Esophagus (tissue), 2 donors: ENCODE results near the gene C9orf85. TPM values are rescaled to one million over a fixed set of nuclear protein-coding genes. Genes with fewer than 3 reads are reported as not detected.
A peak's percentile ranks its signal among the peaks of the same experiment; 100 is the strongest.

Source experiments
- H3K27ac ChIP-seq, 2 donors: one replicate each; pipeline ENCODE4 v1.5.1; 2013; ENCODE audit warnings: low read depth in 2 of 2, mild to moderate bottlenecking in 2 of 2, inconsistent platforms in 1 of 2, low read length in 1 of 2, moderate library complexity in 1 of 2
- H3K27me3 ChIP-seq, 2 donors: one replicate each; pipeline ENCODE4 v1.6.1; 2013; ENCODE audit warnings: low read length in 2 of 2, control low read depth in 1 of 2, mild to moderate bottlenecking in 1 of 2; ENCODE audit not compliant: insufficient read depth in 2 of 2, control insufficient read depth in 1 of 2
- H3K36me3 ChIP-seq, 2 donors: one replicate each; pipeline ENCODE4 v1.6.1; 2013; ENCODE audit warnings: low read length in 1 of 2; ENCODE audit not compliant: control insufficient read depth in 2 of 2, insufficient read depth in 2 of 2
- H3K4me1 ChIP-seq, 2 donors: one replicate each; pipeline ENCODE4 v1.6.1; 2013; ENCODE audit warnings: low read length in 1 of 2; ENCODE audit not compliant: control insufficient read depth in 2 of 2, insufficient read depth in 2 of 2
- H3K4me3 ChIP-seq, 2 donors: one replicate each; pipeline ENCODE4 v1.5.1; 2013; ENCODE audit warnings: low read length in 2 of 2, mild to moderate bottlenecking in 2 of 2, low read depth in 1 of 2, moderate library complexity in 1 of 2
- H3K9me3 ChIP-seq, 2 donors: one replicate each; pipeline ENCODE4 v1.6.1; 2013; ENCODE audit warnings: mild to moderate bottlenecking in 2 of 2, low read depth in 1 of 2, low read length in 1 of 2, moderate library complexity in 1 of 2; ENCODE audit not compliant: control insufficient read depth in 2 of 2, insufficient read depth in 1 of 2
- WGBS, 2 donors: extraction: QIAGEN DNeasy Blood & Tissue Kit; methylation state at CpG; one replicate each; pipeline ENCODE4 v1.1.7; 2013; 5-methylcytosine and 5-hydroxymethylcytosine counted together
- polyA plus RNA-seq, 2 donors: library from polyadenylated mRNA; stranded (reverse); fragments of 200-250 nt; gene quantifications; one replicate each; pipeline ENCODE4 v1.2.3, GENCODE V29; 2013
- donor health status: healthy with polysubstance abuse.
- donor health status: Bipolar disorder and iron deficiency.

The C9orf85 gene
- polyA plus RNA-seq, 2 donors = 10.3 to 11.2 TPM

DNA sequence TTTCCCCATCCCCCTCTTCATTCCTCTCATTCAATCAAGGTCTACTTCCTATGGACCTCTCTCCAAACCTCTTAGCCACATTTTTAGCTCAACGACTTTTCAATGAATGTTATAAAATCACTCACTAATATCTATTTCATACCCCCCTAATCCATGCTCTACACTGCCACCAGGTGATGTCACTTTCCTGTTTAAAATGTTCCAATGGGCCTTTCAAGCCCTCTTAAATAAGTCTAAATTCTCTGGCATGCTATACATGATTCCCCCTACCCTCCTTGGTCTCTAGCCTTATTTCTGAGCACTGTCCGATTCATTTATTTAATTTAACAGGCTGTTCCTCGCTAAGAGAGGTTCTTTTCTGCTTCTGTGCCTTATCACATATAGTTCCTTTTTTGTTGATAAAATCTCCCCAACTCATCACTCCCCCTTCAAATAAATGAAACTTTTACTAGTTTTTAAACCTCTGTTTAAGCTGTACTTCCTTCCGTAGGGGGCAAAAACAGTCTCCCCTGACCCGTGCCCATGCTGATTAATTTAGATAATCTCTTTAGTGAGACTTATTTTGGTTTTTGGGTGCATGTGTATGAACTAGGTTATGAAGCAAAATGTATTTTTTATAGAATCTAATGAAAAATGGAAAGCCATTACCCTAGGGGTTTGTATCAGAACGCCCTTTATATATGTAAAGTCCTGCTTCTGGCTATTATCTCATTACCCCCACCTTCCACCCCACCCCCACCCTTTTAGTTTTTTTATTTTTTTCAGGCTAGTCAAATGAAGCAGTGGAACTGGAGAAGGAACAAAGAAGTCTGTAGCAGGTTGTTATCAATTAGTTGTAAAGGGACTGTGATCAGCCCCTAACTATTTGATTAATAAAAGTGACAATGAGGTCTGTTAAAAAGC lies 9.5 kb upstream of the C9orf85 start:
- no peaks in the 10 kb centered on the region for H3K4me1 ChIP-seq

GRCh38 chr9:71904076-71904475 lies 7.4 kb upstream of the C9orf85 start:
- Histone ChIP-seq H3K27ac (no peak overlapping the region), H3K9me3 (no peaks in the 10 kb centered on the region), H3K36me3 (no peaks in the 10 kb centered on the region), H3K27me3 (no peaks in the 10 kb centered on the region), H3K4me3 (no peak overlapping the region), H3K4me1 (no peaks in the 10 kb centered on the region)
- 43 to 56% methylated on average over 2 of the region's 2 CpGs for WGBS, 2 donors

More for the DNA sequence above, 9.5 kb upstream of the C9orf85 start:
- Histone ChIP-seq H3K27me3 (no peaks in the 10 kb centered on the region), H3K9me3 (no peaks in the 10 kb centered on the region), H3K36me3 (no peaks in the 10 kb centered on the region), H3K4me3 (no peak overlapping the region), H3K27ac (no peak overlapping the region)
- WGBS, 2 donors = 60 to 61% methylated on average over 6 of the region's 6 CpGs

DNA sequence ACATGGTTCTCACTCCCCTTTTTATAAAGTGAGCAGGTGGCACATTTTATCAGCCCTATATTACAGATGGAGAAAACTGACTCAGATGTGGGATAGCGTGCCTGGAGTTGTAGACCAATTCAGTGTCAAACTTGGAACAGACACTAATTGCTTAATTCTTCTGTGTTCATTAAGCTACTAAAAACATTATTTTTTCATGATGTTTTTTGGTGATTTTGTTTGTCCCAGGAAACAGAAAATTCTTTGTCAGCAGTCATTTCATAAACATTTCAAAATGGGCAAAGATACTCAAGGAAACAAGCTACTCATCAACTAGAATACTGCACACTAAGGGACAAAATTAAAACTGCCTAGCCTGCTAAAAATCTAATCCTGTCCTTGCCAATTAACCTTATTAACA lies 2.6 kb upstream of the C9orf85 start:
- H3K27ac ChIP-seq = no peak overlapping the region
- H3K4me3 ChIP-seq = peak overlapping the region in 1 of 2 donors; percentile 91
- H3K27me3 ChIP-seq = no peaks in the 10 kb centered on the region
- H3K4me1 ChIP-seq = peaks cover 4% of the 10 kb centered on the region in 2 donors
- WGBS, 2 donors = 44 to 62% methylated on average over 1 of the region's 1 CpG
- no peaks in the 10 kb centered on the region for H3K36me3 ChIP-seq
- no peaks in the 10 kb centered on the region for H3K9me3 ChIP-seq

GRCh38 chr9:71909887-71910649 lies 1.4 kb upstream of the C9orf85 start:
- H3K9me3 ChIP-seq = no peaks in the 10 kb centered on the region
- peak overlapping the region; percentile 88 to 99 for H3K27ac ChIP-seq
- 1% methylated on average over 46 to 47 of the region's 47 CpGs for WGBS, 2 donors
- no peaks in the 10 kb centered on the region for H3K36me3 ChIP-seq
- no peaks in the 10 kb centered on the region for H3K27me3 ChIP-seq
- H3K4me1 ChIP-seq = peaks cover 4% of the 10 kb centered on the region in 2 donors
- H3K4me3 ChIP-seq = peak overlapping the region; percentile 91 to 97

DNA sequence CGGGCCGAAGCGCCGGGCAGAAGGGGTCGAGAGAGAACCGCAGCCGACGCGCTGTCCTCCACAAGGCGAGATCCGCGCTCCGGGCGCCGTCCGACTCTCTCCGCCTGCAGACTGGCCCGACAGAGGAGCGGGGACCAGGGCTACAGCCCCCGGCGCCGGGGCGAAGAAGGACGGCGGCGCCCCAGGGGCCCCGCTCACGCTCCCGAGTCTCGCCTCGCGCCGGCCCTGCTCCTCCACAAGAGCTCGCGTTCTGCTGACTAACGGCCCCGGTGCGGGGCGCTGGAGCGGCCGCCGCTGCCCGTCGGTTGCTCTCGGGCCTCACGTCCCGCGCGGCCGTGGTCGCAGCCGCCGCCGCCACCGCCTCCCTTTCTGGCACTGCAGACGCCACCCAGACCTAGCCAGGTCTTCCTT lies 784 bp upstream of the C9orf85 start:
- H3K27ac ChIP-seq = peak overlapping the region; percentile 88 to 99
- H3K36me3 ChIP-seq = no peaks in the 10 kb centered on the region
- peak overlapping the region; percentile 91 to 97 for H3K4me3 ChIP-seq
- H3K4me1 ChIP-seq = peaks cover 4% of the 10 kb centered on the region in 2 donors
- 0 to 1% methylated on average over 50 to 56 of the region's 56 CpGs for WGBS, 2 donors
- no peaks in the 10 kb centered on the region for H3K9me3 ChIP-seq
- H3K27me3 ChIP-seq = no peaks in the 10 kb centered on the region

DNA sequence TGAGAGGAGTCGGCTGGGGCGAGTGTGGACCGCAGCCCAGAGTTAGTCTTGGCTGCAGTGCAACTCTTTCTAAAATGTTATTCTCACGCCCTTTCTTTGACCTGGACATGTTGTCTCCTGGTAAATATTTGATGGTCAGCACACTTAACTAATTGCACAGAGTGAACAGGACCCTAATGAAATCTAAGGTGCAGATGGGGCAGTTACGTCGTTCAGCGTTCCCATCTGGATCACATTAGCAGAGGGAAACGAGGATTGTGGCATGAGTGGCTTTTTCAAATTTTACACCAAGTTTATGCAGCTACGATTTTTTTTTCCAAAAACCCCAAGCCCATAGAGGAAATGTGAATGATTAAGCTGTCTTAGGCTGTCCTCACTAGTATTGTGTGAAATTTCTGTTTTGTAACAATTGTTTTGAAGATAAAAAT lies 483 bp downstream of the C9orf85 start:
- H3K36me3 ChIP-seq = no peaks in the 10 kb centered on the region
- H3K27me3 ChIP-seq = no peaks in the 10 kb centered on the region
- peak overlapping the region; percentile 94 to 96 for H3K27ac ChIP-seq
- H3K9me3 ChIP-seq = no peaks in the 10 kb centered on the region
- H3K4me1 ChIP-seq = peaks cover 4% of the 10 kb centered on the region in 2 donors
- peak overlapping the region; percentile 70 to 91 for H3K4me3 ChIP-seq
- WGBS, 2 donors = 0 to 2% methylated on average over 9 of the region's 9 CpGs

GRCh38 chr9:71915495-71915894 lies 4.1 kb downstream of the C9orf85 start:
- Histone ChIP-seq H3K9me3 (no peaks in the 10 kb centered on the region), H3K4me1 (peaks cover 4% of the 10 kb centered on the region in 2 donors), H3K27ac (no peak overlapping the region), H3K36me3 (no peaks in the 10 kb centered on the region), H3K4me3 (no peak overlapping the region), H3K27me3 (no peaks in the 10 kb centered on the region)

GRCh38 chr9:71916834-71917534 lies 5.5 kb downstream of the C9orf85 start:
- H3K4me1 ChIP-seq = peaks cover 4% of the 10 kb centered on the region in 2 donors
- no peaks in the 10 kb centered on the region for H3K27me3 ChIP-seq
- no peak overlapping the region for H3K4me3 ChIP-seq
- H3K27ac ChIP-seq = no peak overlapping the region
- no peaks in the 10 kb centered on the region for H3K9me3 ChIP-seq
- no peaks in the 10 kb centered on the region for H3K36me3 ChIP-seq

GRCh38 chr9:71918419-71918818 lies 7.0 kb downstream of the C9orf85 start:
- 94 to 96% methylated on average over 5 of the region's 5 CpGs for WGBS, 2 donors
- no peaks in the 10 kb centered on the region for H3K4me1 ChIP-seq
- H3K27me3 ChIP-seq = no peaks in the 10 kb centered on the region
- no peaks in the 10 kb centered on the region for H3K36me3 ChIP-seq
- no peaks in the 10 kb centered on the region for H3K9me3 ChIP-seq
- no peak overlapping the region for H3K4me3 ChIP-seq
- no peak overlapping the region for H3K27ac ChIP-seq
